ENCODE measurements around the gene PLPP3. TPM values are rescaled to one million over a fixed set of nuclear protein-coding genes. Genes with fewer than 3 reads are reported as not detected.

PLPP3 gene
- total RNA-seq, 1 experiment from 2014 or later, result 26.7 TPM

DNA sequence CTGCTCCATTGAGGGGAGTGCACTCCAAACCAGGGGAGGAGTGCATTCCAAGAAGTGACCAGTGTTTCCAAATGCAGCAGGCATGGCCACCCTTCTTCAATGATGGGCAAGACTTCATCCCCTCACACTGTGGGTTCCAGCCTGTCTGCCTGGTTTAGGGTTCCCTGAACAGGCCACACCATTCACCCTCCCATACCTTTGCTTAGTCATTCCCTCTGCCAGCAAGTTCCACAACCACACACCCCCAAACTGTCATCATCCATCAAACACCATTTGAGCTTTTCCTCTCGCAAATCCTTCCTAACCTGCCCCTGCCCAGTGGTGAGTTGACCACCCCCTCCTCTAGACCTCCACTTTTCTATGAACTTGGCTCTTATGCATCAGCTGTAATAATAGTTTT lies 116.0 kb downstream of the PLPP3 start:
- Histone ChIP-seq H3K18ac (ENCODE audit: insufficient read length, low read depth, low read length) (no peak overlapping the region), H4K91ac (ENCODE audit: insufficient read length, low read depth, low read length) (no peak overlapping the region), H3K79me2 (ENCODE audit: insufficient read depth, low read length) (no peaks in the 10 kb centered on the region), H2AK5ac (ENCODE audit: insufficient read length, low read length) (no peak overlapping the region), H3K4me1 (ENCODE audit: insufficient read depth, low read length) (no peaks in the 10 kb centered on the region; the same call in 1 of the 2 replicates), H3K9me3 (ENCODE audit: control insufficient read depth, low read depth, low read length) (no peaks in the 10 kb centered on the region), H3K9ac (ENCODE audit: extremely low read depth, insufficient read length, low read length) (no peak overlapping the region), H3K23ac (ENCODE audit: insufficient read length, low read depth, low read length) (no peak overlapping the region), H2BK5ac (ENCODE audit: insufficient read length, low read length) (no peak overlapping the region), H3K56ac (ENCODE audit: insufficient read length, low read depth, low read length) (no peak overlapping the region), H2BK120ac (ENCODE audit: low read depth, low read length, poor library complexity, severe bottlenecking) (no peak overlapping the region), H3T11ph (ENCODE audit: low read length) (no peak overlapping the region), H3K27ac (ENCODE audit: insufficient read length, low read depth, low read length) (no peak overlapping the region), H4K20me1 (ENCODE audit: control insufficient read depth, insufficient read depth, insufficient read length) (no peaks in the 10 kb centered on the region), H2BK15ac (ENCODE audit: low read depth, low read length) (no peak overlapping the region), H2AFZ (ENCODE audit: low read length) (no peak overlapping the region), H3K4me2 (ENCODE audit: insufficient read depth, insufficient read length, low read length) (no peak overlapping the region), H4K8ac (replicated peaks; ENCODE audit: insufficient read length, low read depth, low read length) (no peak overlapping the region), H3K27me3 (ENCODE audit: insufficient read depth, low read length) (no peaks in the 10 kb centered on the region), H2BK20ac (ENCODE audit: low read depth, low read length, poor library complexity, severe bottlenecking) (no peak overlapping the region), H3K23me2 (ENCODE audit: insufficient read length, low read depth, low read length, poor library complexity, severe bottlenecking) (no peaks in the 10 kb centered on the region), H3K4ac (ENCODE audit: low read depth, low read length) (no peak overlapping the region), H3K79me1 (ENCODE audit: insufficient read depth, low read depth, low read length, poor library complexity, severe bottlenecking) (no peaks in the 10 kb centered on the region), H2BK12ac (ENCODE audit: insufficient read length, low read depth, low read length) (no peak overlapping the region), H3K14ac (ENCODE audit: insufficient read depth, low read length) (no peak overlapping the region), H4K5ac (ENCODE audit: insufficient read length, low read depth, low read length) (no peak overlapping the region)
- TF ChIP-seq, protein P1, sequence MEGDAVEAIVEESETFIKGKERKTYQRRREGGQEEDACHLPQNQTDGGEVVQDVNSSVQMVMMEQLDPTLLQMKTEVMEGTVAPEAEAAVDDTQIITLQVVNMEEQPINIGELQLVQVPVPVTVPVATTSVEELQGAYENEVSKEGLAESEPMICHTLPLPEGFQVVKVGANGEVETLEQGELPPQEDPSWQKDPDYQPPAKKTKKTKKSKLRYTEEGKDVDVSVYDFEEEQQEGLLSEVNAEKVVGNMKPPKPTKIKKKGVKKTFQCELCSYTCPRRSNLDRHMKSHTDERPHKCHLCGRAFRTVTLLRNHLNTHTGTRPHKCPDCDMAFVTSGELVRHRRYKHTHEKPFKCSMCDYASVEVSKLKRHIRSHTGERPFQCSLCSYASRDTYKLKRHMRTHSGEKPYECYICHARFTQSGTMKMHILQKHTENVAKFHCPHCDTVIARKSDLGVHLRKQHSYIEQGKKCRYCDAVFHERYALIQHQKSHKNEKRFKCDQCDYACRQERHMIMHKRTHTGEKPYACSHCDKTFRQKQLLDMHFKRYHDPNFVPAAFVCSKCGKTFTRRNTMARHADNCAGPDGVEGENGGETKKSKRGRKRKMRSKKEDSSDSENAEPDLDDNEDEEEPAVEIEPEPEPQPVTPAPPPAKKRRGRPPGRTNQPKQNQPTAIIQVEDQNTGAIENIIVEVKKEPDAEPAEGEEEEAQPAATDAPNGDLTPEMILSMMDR (conservative IDR thresholded peaks at IDR 0.05), result no peak
- no peak for DNase-seq
- no peaks in the 10 kb centered on the region for H3K9me3 Mint-ChIP-seq
- peaks cover 9 to 12% of the 10 kb centered on the region in 2 experiments for H3K4me1 Mint-ChIP-seq
- H3K27me3 Mint-ChIP-seq (ENCODE audit: low read depth), result no peaks in the 10 kb centered on the region; the same call in 1 of the 2 replicates
- no CpG with 5 or more reads among the region's 1 CpG for WGBS (ENCODE audit: extremely low coverage, insufficient read length, low lambda C conversion rate)
- H3K4me3 Mint-ChIP-seq, result no peak overlapping the region
- peaks cover 0 to 4% (median 0%) of the 10 kb centered on the region in 3 experiments; a peak in 2 of 7 replicates for H3K36me3 Mint-ChIP-seq (ENCODE audit: insufficient read depth in 1 of 3, low read depth in 3 of 3)
- no peak overlapping the region for H3K27ac Mint-ChIP-seq

Measured in H9 (cell line).